ENCODE results near the gene NR3C2. TPM values are rescaled to one million over a fixed set of nuclear protein-coding genes. Genes with fewer than 3 reads are reported as not detected.

The NR3C2 gene
- total RNA-seq, 1 experiment from 2014 or later, result 2.8 TPM

DNA sequence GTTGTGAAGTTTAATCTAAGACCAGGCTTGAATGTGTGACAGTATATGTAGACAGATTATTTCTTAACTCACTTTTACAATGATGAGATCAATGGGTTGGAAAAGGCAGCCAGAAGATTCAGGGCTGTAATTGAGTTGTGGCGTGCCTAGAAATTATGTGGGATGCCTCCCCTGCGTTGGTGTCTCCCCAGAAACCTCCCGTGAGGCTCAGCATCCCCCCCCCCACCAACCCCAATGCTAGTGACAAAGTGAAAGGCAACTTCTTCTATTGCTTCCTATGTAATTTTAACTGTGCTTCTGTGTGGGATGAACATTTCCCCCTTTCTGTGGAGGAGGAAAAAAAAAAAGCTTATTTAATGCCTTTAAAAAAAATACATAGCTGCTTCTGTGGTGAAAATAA lies 412.4 kb downstream of the NR3C2 start:
- no peaks in the 10 kb centered on the region for H3K79me2 ChIP-seq (ENCODE audit: low read length)
- H3K9ac ChIP-seq (ENCODE audit: low read length), result no peak overlapping the region
- H3K27ac ChIP-seq (ENCODE audit: low read length), result no peak overlapping the region
- H3K27me3 ChIP-seq (ENCODE audit: low read length), result no peaks in the 10 kb centered on the region
- no peaks in the 10 kb centered on the region for H3F3A ChIP-seq (ENCODE audit: low read length, unreplicated experiment)
- BruUV-seq (replicated peaks), result no TSS peak
- no peak overlapping the region for H3K4me3 ChIP-seq (ENCODE audit: low read length)
- H3K9me2 ChIP-seq (replicated peaks; ENCODE audit: low read length), result no peaks in the 10 kb centered on the region
- H4K20me1 ChIP-seq (ENCODE audit: low read length), result no peaks in the 10 kb centered on the region
- POLR2A ChIA-PET (ENCODE audit: unreplicated experiment), result no interaction called here
- no peak for ATAC-seq
- no peaks in the 10 kb centered on the region for H3K4me1 ChIP-seq (ENCODE audit: insufficient read depth, low read length)
- no peaks in the 10 kb centered on the region for H3K36me3 ChIP-seq (ENCODE audit: low read depth, low read length)
- intact Hi-C loops (cut with micrococcal nuclease), result no loop called here
- H2AFZ ChIP-seq (ENCODE audit: low read length), result no peak overlapping the region
- CTCF ChIA-PET, result no interaction called here
- TF ChIP-seq EZH2 (IDR thresholded peaks at IDR 0.05; ENCODE audit: low read length, unreplicated experiment) (no peak), CTCF (conservative IDR thresholded peaks at IDR 0.05; ENCODE audit: low read depth, low read length) (no peak), EZH2phosphoT487 (IDR thresholded peaks at IDR 0.05; ENCODE audit: borderline replicate concordance, low read length) (no peak)
- H3K9me3 ChIP-seq (ENCODE audit: low read length), result no peaks in the 10 kb centered on the region
- DNase-seq, result no peak
- H3K4me2 ChIP-seq (ENCODE audit: low read length), result no peak overlapping the region
